ENCODE data around the gene POU6F1. TPM values are rescaled to one million over a fixed set of nuclear protein-coding genes. Genes with fewer than 3 reads are reported as not detected.
"Not testable (repeated sequence)": the region's sequence is repeated elsewhere in the genome, so short reads cannot be mapped to it uniquely, and the experiment has no call there.

Gene POU6F1
- total RNA-seq, 4 donors from 2014 or later: 12.6 to 33.9 (median 17.9) TPM

GRCh38 chr12:51227962-51228361 is 10.1 kb upstream of the POU6F1 start:
- WGBS, 2 donors (ENCODE audit: low coverage in 1 of 2): 64 to 100% methylated on average over 1 of the region's 1 CpG
- Histone ChIP-seq H3K9me3 (no peaks in the 10 kb centered on the region), H3K4me3 (no peak overlapping the region), H3K4me1 (no peaks in the 10 kb centered on the region), H3K27me3 (no peaks in the 10 kb centered on the region), H3K27ac (no peak overlapping the region), H3K36me3 (peaks cover 0 to 10% of the 10 kb centered on the region in 2 donors)
- no peak for TF ChIP-seq EP300 (IDR thresholded peaks at IDR 0.05)
- no peak for TF ChIP-seq CTCF (IDR thresholded peaks at IDR 0.05)
- no peak for TF ChIP-seq POLR2A (IDR thresholded peaks at IDR 0.05)
- no peak for TF ChIP-seq POLR2AphosphoS5 (IDR thresholded peaks at IDR 0.05)
- ATAC-seq: no peak

GRCh38 chr12:51227112-51227511 is 9.2 kb upstream of the POU6F1 start:
- not testable (repeated sequence) for H3K36me3 ChIP-seq, H3K9me3 ChIP-seq, ATAC-seq, H3K27me3 ChIP-seq, H3K4me3 ChIP-seq, H3K4me1 ChIP-seq, H3K27ac ChIP-seq
- 56 to 71% methylated on average over 2 to 5 of the region's 5 CpGs for WGBS, 2 donors (ENCODE audit: low coverage in 1 of 2)

GRCh38 chr12:51225771-51226170 is 7.9 kb upstream of the POU6F1 start:
- no peak for TF ChIP-seq EP300 (IDR thresholded peaks at IDR 0.05)
- no peak for TF ChIP-seq POLR2A (IDR thresholded peaks at IDR 0.05)
- no peak for TF ChIP-seq CTCF (IDR thresholded peaks at IDR 0.05)
- no peak for TF ChIP-seq POLR2AphosphoS5 (IDR thresholded peaks at IDR 0.05)
- H3K27ac ChIP-seq: no peak overlapping the region
- peaks cover 0 to 10% of the 10 kb centered on the region in 2 donors for H3K36me3 ChIP-seq
- no peak overlapping the region for H3K4me3 ChIP-seq
- WGBS, 2 donors (ENCODE audit: low coverage in 1 of 2): 63 to 80% methylated on average over 2 of the region's 2 CpGs
- H3K9me3 ChIP-seq: no peaks in the 10 kb centered on the region
- H3K27me3 ChIP-seq: no peaks in the 10 kb centered on the region
- no peaks in the 10 kb centered on the region for H3K4me1 ChIP-seq
- ATAC-seq: no peak

GRCh38 chr12:51225234-51225633 is 7.4 kb upstream of the POU6F1 start:
- H3K36me3 ChIP-seq: peaks cover 0 to 10% of the 10 kb centered on the region in 2 donors
- no peaks in the 10 kb centered on the region for H3K4me1 ChIP-seq
- TF ChIP-seq POLR2A (IDR thresholded peaks at IDR 0.05): no peak
- TF ChIP-seq EP300 (IDR thresholded peaks at IDR 0.05): no peak
- no peak for TF ChIP-seq POLR2AphosphoS5 (IDR thresholded peaks at IDR 0.05)
- TF ChIP-seq CTCF (IDR thresholded peaks at IDR 0.05): no peak
- ATAC-seq: no peak
- H3K4me3 ChIP-seq: no peak overlapping the region
- H3K27ac ChIP-seq: no peak overlapping the region
- H3K27me3 ChIP-seq: no peaks in the 10 kb centered on the region
- 86 to 88% methylated on average over 4 of the region's 4 CpGs for WGBS, 2 donors (ENCODE audit: low coverage in 1 of 2)
- no peaks in the 10 kb centered on the region for H3K9me3 ChIP-seq

GRCh38 chr12:51224625-51225024 is 6.8 kb upstream of the POU6F1 start:
- Histone ChIP-seq H3K27me3 (no peaks in the 10 kb centered on the region), H3K4me1 (no peaks in the 10 kb centered on the region), H3K36me3 (peaks cover 0 to 10% of the 10 kb centered on the region in 2 donors), H3K9me3 (no peaks in the 10 kb centered on the region), H3K4me3 (no peak overlapping the region), H3K27ac (no peak overlapping the region)
- ATAC-seq: no peak
- WGBS, 2 donors (ENCODE audit: low coverage in 1 of 2): 80 to 93% methylated on average over 1 to 3 of the region's 3 CpGs
- TF ChIP-seq CTCF (IDR thresholded peaks at IDR 0.05) (no peak), POLR2A (IDR thresholded peaks at IDR 0.05) (no peak), EP300 (IDR thresholded peaks at IDR 0.05) (no peak), POLR2AphosphoS5 (IDR thresholded peaks at IDR 0.05) (no peak)

All from gastroesophageal sphincter (tissue), 4 donors.